HL-60 (cell line): ENCODE results near the gene ZNF664.

Source experiments
- TF ChIP-seq, protein P1 (sequence below): IDR thresholded peaks from 2 replicates; pipeline ENCODE4 v1.6.1; 2012; ENCODE audit warnings: low read depth; ENCODE audit not compliant: insufficient replicate concordance
- TF ChIP-seq, protein P2 (sequence below): IDR thresholded peaks from one replicate; pipeline ENCODE4 v1.5.1; 2011; ENCODE audit warnings: low read length, control low read depth, inconsistent platforms; ENCODE audit not compliant: insufficient read depth

DNA sequence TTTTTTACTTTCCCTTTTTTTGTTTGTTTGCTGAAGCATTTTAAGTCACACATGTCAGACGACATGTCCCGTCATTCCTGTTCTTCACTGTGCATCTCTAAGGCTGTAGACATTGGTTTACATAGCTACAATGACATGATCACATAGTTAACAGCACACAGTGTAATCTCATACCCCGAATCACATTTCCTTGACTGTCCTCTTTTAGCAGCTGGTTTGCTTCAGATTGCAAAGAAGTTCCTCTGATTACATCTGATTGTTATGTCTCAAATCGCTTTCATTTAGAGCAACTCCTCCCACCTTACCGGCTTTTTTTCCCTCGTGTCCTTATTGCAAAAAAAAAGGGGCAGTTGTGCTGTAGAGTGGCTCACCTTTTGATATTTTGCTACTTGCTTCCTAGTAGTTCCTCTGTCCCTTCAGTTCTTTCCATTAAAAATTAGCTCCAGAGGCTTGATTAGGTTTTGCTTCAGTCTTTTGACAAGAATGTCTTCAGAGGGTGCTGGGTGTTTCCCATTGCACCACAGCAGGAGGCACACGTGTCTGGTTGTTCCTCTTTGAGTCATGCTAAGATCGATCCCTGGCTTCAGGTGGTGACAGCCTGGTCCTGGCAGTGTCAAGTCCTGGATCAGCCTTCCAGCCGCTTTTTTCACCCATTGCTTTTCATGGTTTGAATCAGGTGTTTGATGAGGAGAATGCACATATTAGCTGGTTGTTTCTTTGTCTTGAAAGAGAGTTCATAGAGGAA, 35.0 kb downstream of the ZNF664 start:
- TF ChIP-seq, protein P1, sequence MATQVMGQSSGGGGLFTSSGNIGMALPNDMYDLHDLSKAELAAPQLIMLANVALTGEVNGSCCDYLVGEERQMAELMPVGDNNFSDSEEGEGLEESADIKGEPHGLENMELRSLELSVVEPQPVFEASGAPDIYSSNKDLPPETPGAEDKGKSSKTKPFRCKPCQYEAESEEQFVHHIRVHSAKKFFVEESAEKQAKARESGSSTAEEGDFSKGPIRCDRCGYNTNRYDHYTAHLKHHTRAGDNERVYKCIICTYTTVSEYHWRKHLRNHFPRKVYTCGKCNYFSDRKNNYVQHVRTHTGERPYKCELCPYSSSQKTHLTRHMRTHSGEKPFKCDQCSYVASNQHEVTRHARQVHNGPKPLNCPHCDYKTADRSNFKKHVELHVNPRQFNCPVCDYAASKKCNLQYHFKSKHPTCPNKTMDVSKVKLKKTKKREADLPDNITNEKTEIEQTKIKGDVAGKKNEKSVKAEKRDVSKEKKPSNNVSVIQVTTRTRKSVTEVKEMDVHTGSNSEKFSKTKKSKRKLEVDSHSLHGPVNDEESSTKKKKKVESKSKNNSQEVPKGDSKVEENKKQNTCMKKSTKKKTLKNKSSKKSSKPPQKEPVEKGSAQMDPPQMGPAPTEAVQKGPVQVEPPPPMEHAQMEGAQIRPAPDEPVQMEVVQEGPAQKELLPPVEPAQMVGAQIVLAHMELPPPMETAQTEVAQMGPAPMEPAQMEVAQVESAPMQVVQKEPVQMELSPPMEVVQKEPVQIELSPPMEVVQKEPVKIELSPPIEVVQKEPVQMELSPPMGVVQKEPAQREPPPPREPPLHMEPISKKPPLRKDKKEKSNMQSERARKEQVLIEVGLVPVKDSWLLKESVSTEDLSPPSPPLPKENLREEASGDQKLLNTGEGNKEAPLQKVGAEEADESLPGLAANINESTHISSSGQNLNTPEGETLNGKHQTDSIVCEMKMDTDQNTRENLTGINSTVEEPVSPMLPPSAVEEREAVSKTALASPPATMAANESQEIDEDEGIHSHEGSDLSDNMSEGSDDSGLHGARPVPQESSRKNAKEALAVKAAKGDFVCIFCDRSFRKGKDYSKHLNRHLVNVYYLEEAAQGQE: no peak
- TF ChIP-seq, protein P2, sequence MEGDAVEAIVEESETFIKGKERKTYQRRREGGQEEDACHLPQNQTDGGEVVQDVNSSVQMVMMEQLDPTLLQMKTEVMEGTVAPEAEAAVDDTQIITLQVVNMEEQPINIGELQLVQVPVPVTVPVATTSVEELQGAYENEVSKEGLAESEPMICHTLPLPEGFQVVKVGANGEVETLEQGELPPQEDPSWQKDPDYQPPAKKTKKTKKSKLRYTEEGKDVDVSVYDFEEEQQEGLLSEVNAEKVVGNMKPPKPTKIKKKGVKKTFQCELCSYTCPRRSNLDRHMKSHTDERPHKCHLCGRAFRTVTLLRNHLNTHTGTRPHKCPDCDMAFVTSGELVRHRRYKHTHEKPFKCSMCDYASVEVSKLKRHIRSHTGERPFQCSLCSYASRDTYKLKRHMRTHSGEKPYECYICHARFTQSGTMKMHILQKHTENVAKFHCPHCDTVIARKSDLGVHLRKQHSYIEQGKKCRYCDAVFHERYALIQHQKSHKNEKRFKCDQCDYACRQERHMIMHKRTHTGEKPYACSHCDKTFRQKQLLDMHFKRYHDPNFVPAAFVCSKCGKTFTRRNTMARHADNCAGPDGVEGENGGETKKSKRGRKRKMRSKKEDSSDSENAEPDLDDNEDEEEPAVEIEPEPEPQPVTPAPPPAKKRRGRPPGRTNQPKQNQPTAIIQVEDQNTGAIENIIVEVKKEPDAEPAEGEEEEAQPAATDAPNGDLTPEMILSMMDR: no peak
